Trophoblast cell (in vitro differentiated cells and primary cell): ENCODE results near the gene NCBP2.

ENCODE experiments used
- DNase-seq, 2 donors: peaks; one replicate each; pipeline ENCODE4 v3.0.0-alpha.2; 2016
- H2AFZ ChIP-seq: 2 replicates; pipeline ENCODE4 v1.6.1; 2013; ENCODE audit warnings: low read length, moderate library complexity, mild to moderate bottlenecking; ENCODE audit not compliant: insufficient read depth, poor library complexity
- H2AK5ac ChIP-seq: 2 replicates; pipeline ENCODE4 v1.6.1; 2013; ENCODE audit warnings: mild to moderate bottlenecking, low read length
- H2BK120ac ChIP-seq: 2 replicates; pipeline ENCODE4 v1.6.1; 2013; ENCODE audit warnings: low read length, mild to moderate bottlenecking, moderate library complexity; ENCODE audit not compliant: insufficient read depth, poor library complexity
- H2BK12ac ChIP-seq: 2 replicates; pipeline ENCODE4 v1.6.1; 2013; ENCODE audit warnings: mild to moderate bottlenecking, low read length, moderate library complexity
- H2BK5ac ChIP-seq: 2 replicates; pipeline ENCODE4 v1.6.1; 2013; ENCODE audit warnings: low read length, low read depth, moderate library complexity, mild to moderate bottlenecking; ENCODE audit not compliant: poor library complexity
- H3K14ac ChIP-seq: 2 replicates; pipeline ENCODE4 v1.6.1; 2013; ENCODE audit warnings: mild to moderate bottlenecking, low read length
- H3K18ac ChIP-seq: 2 replicates; pipeline ENCODE4 v1.6.1; 2013; ENCODE audit warnings: mild to moderate bottlenecking, low read length
- H3K23ac ChIP-seq: 2 replicates; pipeline ENCODE4 v1.6.1; 2013; ENCODE audit warnings: low read length
- H3K27ac ChIP-seq: 2 replicates; pipeline ENCODE4 v1.5.1; 2013; ENCODE audit warnings: low read depth, mild to moderate bottlenecking, inconsistent platforms, low read length, moderate library complexity
- H3K27me3 ChIP-seq: 2 replicates; pipeline ENCODE4 v1.6.1; 2013; ENCODE audit warnings: inconsistent platforms, mild to moderate bottlenecking, low read length, moderate library complexity; ENCODE audit not compliant: insufficient read depth
- H3K36me3 ChIP-seq, 2 experiments: 1 replicate in 1 of 2; 2 replicates in 1 of 2; pipeline ENCODE4 v1.6.1; 2013; ENCODE audit warnings: low read length in 2 of 2, mild to moderate bottlenecking in 2 of 2, moderate library complexity in 1 of 2; ENCODE audit not compliant: insufficient read depth in 2 of 2, control insufficient read depth in 1 of 2
- H3K4ac ChIP-seq: 2 replicates; pipeline ENCODE4 v1.6.1; 2013; ENCODE audit warnings: low read depth, mild to moderate bottlenecking, low read length, moderate library complexity
- H3K4me1 ChIP-seq, 2 experiments: 1 replicate in 1 of 2; 2 replicates in 1 of 2; pipeline ENCODE4 v1.6.1; 2013; ENCODE audit warnings: low read length in 2 of 2, mild to moderate bottlenecking in 2 of 2, moderate library complexity in 1 of 2; ENCODE audit not compliant: insufficient read depth in 2 of 2, control insufficient read depth in 1 of 2
- H3K4me2 ChIP-seq: 2 replicates; pipeline ENCODE4 v1.6.1; 2013; ENCODE audit warnings: inconsistent platforms, mild to moderate bottlenecking, low read length, moderate library complexity
- H3K4me3 ChIP-seq: 2 replicates; pipeline ENCODE4 v1.5.1; 2013; ENCODE audit warnings: mild to moderate bottlenecking, low read depth, low read length, inconsistent platforms
- H3K79me1 ChIP-seq: one replicate; pipeline ENCODE4 v1.6.1; 2013; ENCODE audit warnings: low read length
- H3K79me2 ChIP-seq: 2 replicates; pipeline ENCODE4 v1.6.1; 2013; ENCODE audit warnings: low read length, mild to moderate bottlenecking; ENCODE audit not compliant: control insufficient read depth, insufficient read depth, poor library complexity
- H3K9ac ChIP-seq: 2 replicates; pipeline ENCODE4 v1.6.1; 2013; ENCODE audit warnings: mild to moderate bottlenecking, low read length
- H3K9me3 ChIP-seq: 2 replicates; pipeline ENCODE4 v1.6.1; 2013; ENCODE audit warnings: low read depth, mild to moderate bottlenecking, control low read depth, inconsistent platforms, low read length; ENCODE audit not compliant: insufficient read depth
- H4K12ac ChIP-seq: 2 replicates; pipeline ENCODE4 v1.6.1; 2013; ENCODE audit warnings: low read depth, mild to moderate bottlenecking, low read length, moderate library complexity
- H4K8ac ChIP-seq: 2 replicates; pipeline ENCODE4 v1.6.1; 2013; ENCODE audit warnings: low read depth, mild to moderate bottlenecking, low read length, moderate library complexity
- H4K91ac ChIP-seq: one replicate; pipeline ENCODE4 v1.6.1; 2013; ENCODE audit warnings: low read depth, mild to moderate bottlenecking, low read length, moderate library complexity
- WGBS: extraction: QIAGEN DNeasy Blood & Tissue Kit; methylation state at CpG from one replicate; pipeline ENCODE4 v1.1.7; 2013; ENCODE audit warnings: missing lambda C conversion rate; ENCODE audit not compliant: insufficient read length, insufficient coverage; ENCODE audit errors: extremely low coverage; 5-methylcytosine and 5-hydroxymethylcytosine counted together

NCBP2 gene

DNA sequence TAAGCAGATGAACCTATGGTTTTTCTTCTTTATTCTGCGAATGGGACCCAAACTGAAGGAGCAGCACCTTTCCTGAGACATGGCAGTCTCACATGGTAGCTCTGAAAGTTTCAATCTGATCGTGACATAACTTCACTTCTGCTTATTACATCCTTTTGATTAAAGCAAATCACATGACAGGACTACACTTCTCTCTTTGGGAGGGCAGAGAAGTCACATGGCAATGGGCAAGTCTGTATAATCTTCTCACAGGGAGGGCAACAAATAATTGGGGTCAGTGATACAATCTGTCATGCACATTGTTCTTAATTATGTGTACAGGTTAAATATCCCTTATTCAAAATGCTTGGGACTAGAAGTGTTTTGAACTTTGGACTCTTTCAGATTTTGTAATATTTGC lies 21.6 kb downstream of the NCBP2 start:
- Histone ChIP-seq H4K8ac (no peak overlapping the region), H3K4me1 (no peaks in the 10 kb centered on the region), H2BK12ac (no peak overlapping the region), H3K14ac (no peak overlapping the region), H3K4ac (no peak overlapping the region), H2AFZ (no peak overlapping the region), H3K9me3 (no peaks in the 10 kb centered on the region), H4K91ac (no peak overlapping the region), H2BK5ac (no peak overlapping the region), H3K9ac (no peak overlapping the region), H3K4me3 (no peak overlapping the region), H2AK5ac (no peak overlapping the region), H3K27ac (no peak overlapping the region), H3K4me2 (no peak overlapping the region), H3K18ac (no peak overlapping the region), H3K36me3 (peaks cover 5 to 10% of the 10 kb centered on the region in 2 experiments), H2BK120ac (no peak overlapping the region), H3K27me3 (no peaks in the 10 kb centered on the region), H4K12ac (no peak overlapping the region), H3K79me1 (no peaks in the 10 kb centered on the region), H3K79me2 (no peaks in the 10 kb centered on the region), H3K23ac (no peak overlapping the region)
- no CpG with 5 or more reads among the region's 2 CpGs for WGBS
- DNase-seq, result no peak

DNA sequence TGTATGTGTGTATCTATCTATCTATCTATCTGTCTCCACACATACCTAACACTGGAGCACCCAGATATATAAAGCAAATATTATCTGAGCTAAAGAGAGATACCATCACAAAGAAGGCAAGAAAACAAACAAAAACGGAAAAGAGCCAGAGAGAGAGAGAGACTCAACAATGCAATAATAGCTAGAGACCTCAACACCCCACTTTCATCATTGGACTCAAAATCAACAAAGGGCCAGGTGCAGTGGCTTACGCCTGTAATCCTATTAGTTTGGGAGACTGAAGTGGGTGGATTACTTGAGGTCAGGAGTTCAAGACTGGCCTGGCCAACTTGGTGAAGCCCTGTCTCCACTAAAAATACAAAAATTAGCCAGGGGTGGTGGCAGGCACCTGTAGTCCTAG lies 23.4 kb downstream of the NCBP2 start:
- Histone ChIP-seq H2AK5ac (no peak overlapping the region), H2BK5ac (no peak overlapping the region), H3K27ac (no peak overlapping the region), H3K4ac (no peak overlapping the region), H2BK12ac (no peak overlapping the region), H3K79me1 (no peaks in the 10 kb centered on the region), H3K4me2 (no peak overlapping the region), H3K9ac (no peak overlapping the region), H3K9me3 (no peaks in the 10 kb centered on the region), H3K14ac (no peak overlapping the region), H3K79me2 (no peaks in the 10 kb centered on the region), H3K4me1 (no peaks in the 10 kb centered on the region), H3K36me3 (peaks cover 16 to 17% of the 10 kb centered on the region in 2 experiments), H2AFZ (no peak overlapping the region), H3K27me3 (no peaks in the 10 kb centered on the region), H4K91ac (no peak overlapping the region), H2BK120ac (no peak overlapping the region), H3K18ac (no peak overlapping the region), H4K12ac (no peak overlapping the region), H3K4me3 (no peak overlapping the region), H4K8ac (no peak overlapping the region), H3K23ac (no peak overlapping the region)
- DNase-seq, result no peak
- no CpG with 5 or more reads among the region's 2 CpGs for WGBS

DNA sequence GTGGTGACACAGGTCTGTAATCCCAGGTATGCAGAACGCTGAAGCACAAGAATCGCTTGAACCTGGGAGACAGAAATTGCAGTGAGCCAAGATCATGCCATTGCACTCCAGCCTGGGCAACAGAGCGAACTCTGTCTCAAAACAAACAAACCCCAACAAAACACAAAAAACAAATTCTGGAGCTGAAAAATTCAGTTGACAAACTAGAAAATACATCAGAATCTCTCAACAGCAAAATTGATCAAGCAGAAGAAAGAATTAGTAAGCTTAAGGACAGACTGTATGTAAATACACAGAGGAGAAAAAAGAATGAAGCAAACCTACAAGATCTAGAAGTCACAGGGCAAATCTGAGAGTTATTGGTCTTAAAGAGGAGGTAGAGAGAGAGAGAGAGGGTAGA lies 25.3 kb downstream of the NCBP2 start:
- H4K12ac ChIP-seq, result no peak overlapping the region
- no peak overlapping the region for H3K9ac ChIP-seq
- H3K27ac ChIP-seq, result no peak overlapping the region
- H3K4me2 ChIP-seq, result no peak overlapping the region
- no CpG with 5 or more reads among the region's 3 CpGs for WGBS
- peak in 1 of 2 donors; percentile 30 for DNase-seq
- H3K79me2 ChIP-seq, result no peaks in the 10 kb centered on the region
- H4K8ac ChIP-seq, result no peak overlapping the region
- no peak overlapping the region for H3K23ac ChIP-seq
- no peak overlapping the region for H4K91ac ChIP-seq
- no peaks in the 10 kb centered on the region for H3K27me3 ChIP-seq
- no peak overlapping the region for H3K4ac ChIP-seq
- H3K4me3 ChIP-seq, result no peak overlapping the region
- H2BK120ac ChIP-seq, result no peak overlapping the region
- no peak overlapping the region for H2AFZ ChIP-seq
- no peaks in the 10 kb centered on the region for H3K79me1 ChIP-seq
- no peak overlapping the region for H2BK12ac ChIP-seq
- no peak overlapping the region for H2AK5ac ChIP-seq
- no peak overlapping the region for H2BK5ac ChIP-seq
- no peak overlapping the region for H3K14ac ChIP-seq
- H3K9me3 ChIP-seq, result no peaks in the 10 kb centered on the region
- H3K4me1 ChIP-seq, result no peaks in the 10 kb centered on the region
- no peak overlapping the region for H3K18ac ChIP-seq
- H3K36me3 ChIP-seq, result peaks cover 11 to 14% of the 10 kb centered on the region in 2 experiments

DNA sequence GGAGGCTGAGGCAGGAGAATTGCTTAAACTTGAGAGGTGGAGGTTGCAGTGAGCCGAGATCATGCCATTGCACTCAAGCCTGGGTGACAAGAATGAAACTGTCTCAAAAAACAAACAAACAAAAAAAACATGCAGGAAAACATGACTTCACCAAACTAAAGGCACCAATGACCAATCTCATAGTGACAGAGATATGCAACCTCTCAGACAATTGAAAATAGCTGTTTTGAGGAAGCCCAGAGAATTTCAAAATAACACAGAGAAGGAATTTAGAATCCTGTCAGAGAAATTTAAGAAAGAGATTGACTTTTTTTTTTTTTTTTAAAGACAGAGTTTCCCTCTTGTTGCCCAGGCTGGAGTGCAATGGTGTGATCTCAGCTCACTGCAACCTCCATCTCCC lies 26.1 kb downstream of the NCBP2 start:
- H4K8ac ChIP-seq, result no peak overlapping the region
- H2BK5ac ChIP-seq, result no peak overlapping the region
- H3K4me2 ChIP-seq, result no peak overlapping the region
- no peak overlapping the region for H3K27ac ChIP-seq
- no peak overlapping the region for H2AK5ac ChIP-seq
- H3K9me3 ChIP-seq, result no peaks in the 10 kb centered on the region
- no peak overlapping the region for H3K4ac ChIP-seq
- H3K27me3 ChIP-seq, result no peaks in the 10 kb centered on the region
- DNase-seq, result no peak
- H3K23ac ChIP-seq, result no peak overlapping the region
- no peaks in the 10 kb centered on the region for H3K4me1 ChIP-seq
- no peak overlapping the region for H3K9ac ChIP-seq
- H3K14ac ChIP-seq, result no peak overlapping the region
- H2AFZ ChIP-seq, result no peak overlapping the region
- H4K12ac ChIP-seq, result no peak overlapping the region
- WGBS, result no CpG with 5 or more reads among the region's 1 CpG
- no peak overlapping the region for H2BK120ac ChIP-seq
- no peaks in the 10 kb centered on the region for H3K79me1 ChIP-seq
- no peaks in the 10 kb centered on the region for H3K79me2 ChIP-seq
- no peak overlapping the region for H3K18ac ChIP-seq
- no peak overlapping the region for H2BK12ac ChIP-seq
- peaks cover 11 to 14% of the 10 kb centered on the region in 2 experiments for H3K36me3 ChIP-seq
- no peak overlapping the region for H3K4me3 ChIP-seq
- H4K91ac ChIP-seq, result no peak overlapping the region
